Measurements from ENCODE around the gene MERTK. TPM values are rescaled to one million over a fixed set of nuclear protein-coding genes. Genes with fewer than 3 reads are reported as not detected.
A peak's percentile ranks its signal among the peaks of the same experiment; 100 is the strongest.

MERTK gene
- polyA plus RNA-seq, 12 donors, result 2.4 to 9.1 (median 4.3) TPM; not detected in 1

GRCh38 chr2:111975819-111976218 is 77.4 kb downstream of the MERTK start:
- DNase-seq, result no peak

DNA sequence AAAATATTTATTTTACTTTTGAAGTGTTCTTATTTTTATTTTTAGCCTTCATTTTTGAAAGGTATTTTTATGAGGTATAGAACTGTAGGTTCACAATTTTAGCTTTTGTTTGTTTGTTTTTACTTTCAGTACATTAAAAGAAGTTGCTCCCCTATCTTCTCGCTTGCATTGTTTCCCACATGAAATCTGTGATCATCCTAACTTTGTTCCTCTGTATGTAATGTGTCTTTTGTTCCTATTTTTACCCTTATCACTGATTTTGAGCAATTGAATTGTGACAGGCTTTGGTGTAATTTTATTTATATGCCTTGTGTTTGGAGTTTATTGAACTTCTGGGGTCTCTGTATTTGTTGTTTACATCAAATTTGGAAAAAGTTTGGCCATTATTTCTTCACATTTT is 78.8 kb downstream of the MERTK start:
- DNase-seq, result no peak

DNA sequence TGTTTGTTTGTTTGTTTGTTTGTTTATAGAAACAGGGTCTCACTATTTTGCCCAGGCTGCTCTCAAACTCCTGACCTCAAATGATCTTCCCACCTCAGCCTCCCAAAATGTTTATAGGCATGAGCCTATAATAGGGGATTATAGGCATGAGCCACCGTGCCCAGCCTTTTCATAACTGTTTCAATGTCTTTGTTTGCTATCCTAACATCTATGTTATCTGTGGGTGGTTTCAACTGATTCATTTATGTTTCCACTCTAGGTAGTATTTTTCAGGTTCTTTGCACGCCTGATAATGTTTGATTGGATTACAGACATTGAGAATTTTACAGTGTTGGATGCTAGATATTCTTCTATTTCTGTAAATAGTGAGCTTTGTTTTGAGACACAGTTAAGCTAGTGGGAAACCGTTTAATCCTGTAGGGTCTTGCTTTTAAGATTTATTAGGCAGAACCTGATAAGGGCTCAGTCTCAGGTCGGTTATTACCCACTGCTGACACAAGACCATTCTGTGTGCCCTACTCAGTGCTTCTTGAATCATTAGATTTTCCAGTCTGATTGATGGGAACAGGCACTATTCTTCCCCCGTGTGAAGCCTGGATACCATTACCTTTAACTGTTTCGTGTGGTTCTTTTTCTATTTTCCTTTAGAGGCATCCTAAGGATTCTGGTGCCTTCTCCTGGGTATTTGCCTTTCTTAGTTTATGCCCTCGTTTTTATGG is 80.2 kb downstream of the MERTK start:
- DNase-seq, result no peak

DNA sequence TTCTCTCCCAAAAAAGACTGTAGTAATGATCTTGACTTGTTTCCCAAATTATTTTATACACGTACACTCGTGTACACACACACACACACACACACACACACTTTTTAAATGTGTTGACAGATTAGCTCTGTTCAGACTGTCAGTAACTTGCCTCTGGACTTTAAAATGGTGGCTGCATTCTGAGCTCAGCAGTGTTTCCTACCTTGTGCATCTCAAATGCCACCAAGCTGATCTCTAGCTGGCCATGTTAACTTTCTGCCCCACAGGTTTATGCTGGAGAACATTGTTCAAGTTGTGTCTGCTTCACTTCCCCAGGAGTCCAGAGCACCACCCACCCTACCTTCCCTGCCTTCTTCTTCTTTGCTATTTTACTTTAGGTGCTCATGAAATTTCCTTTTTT is 83.3 kb downstream of the MERTK start:
- no peak for DNase-seq

GRCh38 chr2:111982822-111983221 is 84.4 kb downstream of the MERTK start:
- DNase-seq, result no peak

DNA sequence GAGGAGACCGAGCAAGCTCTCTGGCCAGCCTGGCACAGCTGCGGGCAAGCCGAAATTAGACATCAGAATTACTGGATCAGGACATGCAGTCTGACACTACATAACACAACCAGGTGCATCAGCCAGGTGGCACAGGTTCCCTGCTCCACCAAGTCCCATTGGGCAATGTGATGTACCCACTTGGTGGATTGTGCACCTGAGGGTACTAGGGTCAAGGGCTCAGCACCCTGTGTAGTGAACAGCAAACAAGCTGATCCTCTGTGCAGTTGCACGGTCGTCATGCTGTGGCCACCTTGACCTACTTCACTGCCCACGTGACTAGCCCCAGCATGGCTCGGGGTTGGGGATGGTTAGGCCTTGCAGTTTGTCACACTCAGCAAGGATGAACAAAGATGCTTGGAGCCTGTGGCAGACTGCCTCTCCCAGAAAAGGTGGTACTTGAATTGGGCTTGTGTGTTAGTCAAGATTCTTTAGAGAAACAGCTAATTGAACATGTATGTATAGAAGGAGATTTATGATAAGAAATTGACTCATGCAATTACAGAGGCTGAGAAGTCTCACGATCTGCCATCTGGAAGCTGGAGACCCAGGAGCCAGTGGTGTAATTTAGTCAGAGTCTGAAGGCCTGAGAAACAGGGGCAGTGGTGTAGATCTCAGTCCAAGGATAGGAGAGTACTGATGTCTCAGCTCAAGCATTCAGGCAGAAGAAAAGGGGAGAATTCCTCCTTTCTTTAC is 85.2 kb downstream of the MERTK start:
- no peak for DNase-seq

GRCh38 chr2:111984213-111984604 is 85.8 kb downstream of the MERTK start:
- DNase-seq, result no peak

GRCh38 chr2:111985514-111985913 is 87.1 kb downstream of the MERTK start:
- DNase-seq, result no peak

- no peak for DNase-seq
Measured at GRCh38 chr2:111986116-111986900, 87.9 kb downstream of the MERTK start.

GRCh38 chr2:111990375-111990774 is 92.0 kb downstream of the MERTK start:
- no peak for DNase-seq

DNA sequence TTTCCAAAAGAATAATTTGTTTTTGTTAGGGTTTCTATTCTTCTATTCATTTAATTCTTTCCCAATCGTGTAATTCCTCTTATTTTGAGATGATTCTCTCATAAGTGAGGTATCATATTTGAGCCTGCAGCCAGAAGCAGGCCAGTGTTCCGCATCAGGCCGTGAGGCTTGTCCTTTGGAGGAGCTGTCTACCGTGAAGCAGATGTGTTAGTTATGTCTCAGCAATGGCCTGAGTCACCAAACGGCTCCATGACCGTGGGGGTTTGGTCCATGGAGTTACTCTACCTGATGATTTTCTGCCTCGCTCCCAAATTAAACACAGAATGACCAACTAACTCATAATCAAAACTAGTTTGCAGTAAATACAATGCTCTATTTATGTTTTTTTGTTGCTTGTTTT is 92.4 kb downstream of the MERTK start:
- no peak for DNase-seq

DNA sequence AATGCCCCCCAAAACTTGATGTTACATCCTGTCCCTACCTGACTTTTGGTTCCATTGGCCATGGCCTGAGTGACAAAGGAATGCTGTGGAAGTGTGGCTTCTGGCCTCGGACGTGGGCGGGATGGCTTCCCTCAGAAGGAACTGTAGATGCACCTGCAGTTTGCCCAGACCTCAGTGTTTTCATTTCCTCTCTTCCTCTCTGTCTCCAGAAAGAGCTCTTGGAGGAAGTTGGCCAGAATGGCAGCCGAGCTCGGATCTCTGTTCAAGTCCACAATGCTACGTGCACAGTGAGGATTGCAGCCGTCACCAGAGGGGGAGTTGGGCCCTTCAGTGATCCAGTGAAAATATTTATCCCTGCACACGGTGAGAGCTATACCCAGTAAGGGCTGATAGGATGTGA is 95.6 kb downstream of the MERTK start:
- DNase-seq, result no peak

DNA sequence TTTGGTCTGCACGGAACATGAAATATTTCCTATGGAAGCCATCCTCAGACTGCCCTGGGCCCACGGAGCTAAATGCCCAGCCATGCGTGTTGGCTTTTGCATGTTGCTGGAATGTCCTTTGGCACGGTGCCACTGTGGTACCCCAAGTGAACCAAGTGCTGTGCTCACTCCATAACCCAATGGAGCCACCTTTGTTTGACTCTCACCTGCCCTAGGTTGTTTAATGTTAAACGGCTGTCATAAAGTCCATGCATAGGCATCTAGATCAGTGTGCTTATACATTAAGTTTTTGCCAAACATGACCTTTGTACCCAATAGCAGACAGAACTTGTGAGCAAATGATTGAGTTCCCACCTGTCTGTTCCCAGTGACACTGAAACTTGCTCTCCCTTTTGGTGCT is 96.7 kb downstream of the MERTK start:
- no peak for DNase-seq

DNA sequence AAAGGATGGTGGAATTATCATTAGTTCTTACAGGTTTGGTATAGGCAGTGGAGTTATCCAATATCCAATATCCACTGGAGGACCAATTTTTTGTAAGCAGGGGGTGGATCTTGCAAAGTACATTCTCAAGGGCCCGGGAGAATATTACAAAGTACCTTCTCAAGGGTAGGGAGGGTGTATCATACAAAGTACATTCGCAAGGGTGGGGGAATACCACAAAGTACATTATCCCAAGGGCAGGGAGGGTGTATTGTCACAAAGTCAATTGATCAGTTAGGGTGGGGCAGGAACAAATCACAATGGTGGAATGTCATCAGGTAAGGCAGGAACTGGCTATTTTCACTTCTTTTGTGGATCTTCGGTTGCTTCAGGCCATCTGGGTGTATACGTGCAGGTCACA is 101.4 kb downstream of the MERTK start:
- no peak for DNase-seq

- no peak for DNase-seq
Measured at GRCh38 chr2:112000399-112001135, 102.2 kb downstream of the MERTK start.

GRCh38 chr2:112001136-112001715 is 102.8 kb downstream of the MERTK start:
- DNase-seq, result peak; percentile 18

GRCh38 chr2:112001942-112002341 is 103.5 kb downstream of the MERTK start:
- no peak for DNase-seq

DNA sequence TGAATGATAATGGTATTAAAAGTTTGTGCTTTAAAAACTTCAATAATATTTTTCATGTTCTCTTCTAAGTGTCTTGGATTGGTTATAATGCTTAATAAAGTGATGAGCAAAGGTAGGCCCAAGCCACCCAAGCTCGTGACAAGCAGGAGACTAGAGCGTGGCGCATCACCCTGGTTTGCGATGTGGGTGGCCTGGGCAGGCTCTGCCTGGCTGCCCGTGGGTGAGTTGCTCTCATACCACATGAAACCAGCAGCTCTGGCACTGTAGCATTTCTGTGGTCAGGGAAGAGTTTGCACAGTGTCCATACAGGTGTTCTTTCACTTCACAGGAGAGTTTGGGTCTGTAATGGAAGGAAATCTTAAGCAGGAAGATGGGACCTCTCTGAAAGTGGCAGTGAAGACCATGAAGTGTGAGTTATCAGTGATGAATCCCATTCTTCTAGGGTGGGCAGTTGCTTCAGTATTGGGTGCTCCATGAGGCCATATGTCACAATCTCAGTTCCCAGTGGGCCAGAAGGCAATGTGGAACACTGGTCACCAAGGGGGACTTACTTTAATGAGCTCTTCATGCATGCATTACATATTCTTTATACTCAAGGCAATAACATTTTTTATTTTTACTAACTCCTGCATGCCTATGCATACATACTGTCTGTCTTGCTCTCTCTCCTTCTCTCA is 105.3 kb downstream of the MERTK start:
- DNase-seq, result no peak

DNA sequence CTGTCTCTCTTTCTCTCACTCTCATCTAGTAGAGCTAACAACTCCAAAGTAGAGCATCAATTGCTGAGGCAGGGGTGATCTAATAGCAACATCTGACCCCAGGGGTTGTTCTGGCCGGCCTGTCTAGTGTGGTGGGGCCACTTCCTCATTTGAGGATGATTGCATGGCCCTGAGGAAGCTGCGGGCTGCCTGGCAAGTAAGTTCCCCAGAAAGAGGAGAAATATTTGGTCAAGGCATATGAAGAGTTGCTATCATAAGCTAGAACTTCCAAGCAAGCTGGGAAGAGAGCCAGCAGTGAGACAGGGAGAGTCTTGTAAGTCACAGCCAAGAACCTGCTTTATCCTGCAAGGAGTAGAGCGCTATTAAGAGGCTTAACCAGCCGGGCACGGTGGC is 105.8 kb downstream of the MERTK start:
- peak; percentile 18 for DNase-seq

DNA sequence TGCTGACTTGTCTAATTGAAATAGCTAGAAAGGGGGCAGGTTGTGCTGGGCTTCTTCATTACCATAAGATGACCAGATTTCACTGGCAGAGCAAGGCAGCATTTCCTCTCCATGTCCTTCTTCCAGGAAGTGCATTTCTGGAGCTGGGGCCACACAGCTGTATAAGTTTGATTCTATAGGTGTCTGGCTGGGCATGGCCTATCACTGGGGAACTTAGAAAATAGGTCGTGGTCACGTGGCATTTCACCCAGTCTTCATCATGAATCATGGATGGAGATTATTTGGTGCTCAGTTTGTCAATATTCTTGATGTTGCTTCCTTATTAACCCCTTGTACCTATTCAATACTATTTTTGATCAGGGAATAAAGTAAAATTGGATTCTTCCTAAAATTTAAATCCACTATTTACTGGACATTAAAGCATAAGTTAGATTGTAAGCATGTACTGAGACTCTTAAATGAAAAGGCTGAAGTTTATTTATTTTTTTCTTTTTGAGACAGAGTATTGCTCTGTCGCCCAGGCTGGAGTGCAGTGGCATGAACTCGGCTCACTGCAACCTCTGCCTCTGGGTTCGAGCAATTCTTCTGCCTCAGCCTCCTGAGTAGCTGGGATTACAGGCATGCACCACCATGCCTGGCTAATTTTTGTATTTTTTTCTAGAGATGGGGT is 107.1 kb downstream of the MERTK start:
- no peak for DNase-seq

GRCh38 chr2:112006076-112006410 is 107.6 kb downstream of the MERTK start:
- DNase-seq, result no peak

All from muscle of arm (tissue), 12 donors.